ENCODE results near the gene NUAK1.
"Not testable (repeated sequence)": the region's sequence is repeated elsewhere in the genome, so short reads cannot be mapped to it uniquely, and the experiment has no call there.

NUAK1 gene

DNA sequence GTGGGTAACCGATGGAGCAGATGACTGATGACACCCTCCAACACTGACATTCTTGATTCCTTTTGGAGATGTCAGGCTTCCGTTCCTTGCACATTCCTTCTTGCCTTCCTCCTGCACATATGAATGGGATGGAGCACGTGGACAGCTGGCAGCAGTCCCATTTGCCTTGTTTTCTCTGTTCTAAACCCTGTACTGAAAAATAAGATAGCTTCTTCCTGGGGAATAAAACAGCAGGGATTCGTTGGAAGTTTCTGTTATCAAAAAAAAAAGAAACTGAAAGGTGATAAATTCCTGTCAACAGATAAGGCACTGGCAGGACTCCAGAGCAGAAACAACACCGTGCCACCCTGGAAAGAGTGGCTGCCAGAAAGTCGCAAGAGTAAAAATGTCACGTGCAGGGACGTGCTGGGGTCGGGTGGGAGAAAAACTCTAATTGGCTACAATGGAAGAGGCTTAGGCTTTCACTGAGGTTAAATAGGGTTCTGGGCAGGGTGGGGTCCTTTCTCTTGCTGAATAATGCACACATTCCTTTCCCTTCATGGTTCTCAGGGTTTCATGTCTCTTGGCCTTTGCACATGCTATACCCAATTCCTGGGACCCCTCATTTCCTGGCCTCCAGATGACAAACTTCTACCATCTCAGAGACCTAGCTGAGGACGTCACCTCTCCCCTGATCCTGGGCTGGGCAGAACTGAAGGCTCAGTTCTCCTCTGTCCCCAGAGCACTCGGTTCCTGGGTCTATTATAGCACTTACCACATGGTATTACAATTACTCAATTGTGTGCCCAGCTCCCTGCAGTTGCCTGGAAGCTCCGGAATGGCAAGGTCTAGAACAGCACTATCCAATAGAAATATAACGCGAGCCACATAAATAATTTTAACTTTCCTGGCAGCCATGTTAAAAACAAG, 7.0 kb upstream of the NUAK1 start:
- DNase-seq, result no peak

DNA sequence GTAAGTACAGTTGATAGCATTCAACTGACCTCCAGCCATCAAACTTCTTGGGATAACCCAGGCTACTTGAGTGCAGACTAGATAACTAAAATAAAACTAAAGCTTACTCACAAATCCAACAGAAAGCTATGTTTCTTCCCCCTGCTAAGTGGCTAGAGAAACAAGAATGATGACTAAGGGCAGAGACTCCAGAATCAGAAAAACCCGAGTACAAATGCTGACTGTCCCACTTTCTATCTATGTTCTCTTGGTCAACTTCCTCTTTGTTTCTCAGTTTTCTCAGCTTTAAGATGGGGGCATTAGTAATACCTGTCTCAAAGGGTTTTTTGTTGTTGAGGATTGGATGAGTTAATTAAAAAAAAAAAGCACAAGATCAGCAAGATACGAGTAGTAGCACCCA, 6.1 kb upstream of the NUAK1 start:
- no peak for DNase-seq

DNA sequence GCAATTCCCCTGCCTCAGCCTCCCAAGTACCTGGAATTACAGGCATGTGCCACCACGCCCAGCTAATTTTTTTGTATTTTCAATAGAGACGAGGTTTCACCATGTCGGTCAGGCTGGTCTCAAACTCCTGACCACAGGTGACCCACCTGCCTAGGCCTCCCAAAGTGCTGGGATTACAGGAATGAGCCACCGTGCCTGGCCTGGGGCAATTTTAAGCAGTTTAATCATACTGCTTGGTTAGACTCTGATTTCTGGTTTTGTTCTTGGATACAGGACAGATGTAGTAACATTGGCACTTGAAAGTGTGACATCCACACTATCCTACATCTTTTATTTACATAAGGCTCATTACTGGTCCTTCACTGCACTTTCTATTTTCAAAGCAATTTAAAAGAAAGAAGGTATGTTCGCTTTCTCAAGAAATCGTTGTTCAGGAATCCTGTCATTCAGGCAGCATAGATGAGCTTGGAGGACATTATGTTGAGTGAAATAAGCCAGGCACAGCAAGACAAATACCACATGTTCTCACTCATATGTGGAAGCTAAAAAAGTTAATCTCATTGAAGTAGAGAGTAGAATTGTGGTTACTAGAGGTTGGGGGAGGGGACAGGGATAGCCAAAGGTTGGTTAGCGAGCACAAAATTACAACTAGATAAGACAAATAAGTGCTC, 4.0 kb upstream of the NUAK1 start:
- DNase-seq, result no peak

DNA sequence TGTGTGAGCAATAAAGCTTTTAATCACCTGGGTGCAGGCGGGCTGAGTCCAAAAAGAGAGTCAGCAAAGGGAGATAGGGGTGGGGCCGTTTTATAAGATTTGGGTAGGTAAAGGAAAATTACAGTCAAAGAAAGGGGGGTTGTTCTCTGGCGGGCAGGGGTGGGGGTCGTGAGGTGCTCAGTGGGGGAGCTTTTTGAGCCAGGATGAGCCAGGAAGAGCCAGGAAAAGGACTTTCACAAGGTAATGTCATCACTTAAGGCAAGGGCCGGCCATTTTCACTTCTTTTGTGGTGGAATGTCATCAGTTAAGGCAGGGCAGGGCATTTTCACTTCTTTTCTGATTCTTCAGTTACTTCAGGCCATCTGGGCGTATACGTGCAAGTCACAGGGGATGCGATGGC, 3.2 kb upstream of the NUAK1 start:
- not testable (repeated sequence) for DNase-seq

DNA sequence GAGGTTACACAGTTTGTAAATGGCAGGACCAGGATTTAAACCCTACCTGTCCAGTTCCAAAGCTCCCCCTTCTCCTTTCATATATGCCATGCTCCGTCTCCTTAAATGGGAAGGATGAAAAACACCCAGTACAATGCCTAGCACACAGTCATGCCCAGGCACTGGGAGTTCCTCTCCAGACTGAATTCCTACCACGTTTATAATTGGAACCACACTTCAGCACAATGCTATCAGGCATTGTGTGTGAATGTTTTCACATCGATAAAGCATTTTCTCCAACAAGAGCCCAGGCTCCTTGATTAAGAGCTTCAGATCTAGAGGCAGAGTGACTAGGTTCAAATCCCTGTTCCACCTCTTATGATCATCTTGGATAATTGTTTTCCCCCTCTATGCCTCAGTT, 2.7 kb upstream of the NUAK1 start:
- no peak for DNase-seq

DNA sequence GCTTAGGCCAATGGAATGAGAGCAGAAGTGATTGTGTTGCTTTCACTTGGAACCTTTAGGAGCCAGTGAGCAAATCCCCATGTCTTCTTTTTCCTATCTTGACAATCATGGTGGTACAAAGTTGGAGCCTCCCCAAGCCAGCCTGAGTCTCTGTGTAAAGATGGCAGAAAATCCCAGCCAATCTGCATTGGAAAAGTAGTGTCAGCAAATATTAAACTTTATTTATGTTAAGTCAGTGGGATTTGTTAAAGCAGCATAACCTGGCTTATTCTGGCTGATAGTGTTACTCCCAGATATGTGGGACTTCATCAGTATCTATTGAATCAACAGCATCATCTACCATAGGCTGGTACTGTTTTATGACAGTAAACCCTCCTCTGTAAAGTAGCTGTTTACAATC, 2.2 kb upstream of the NUAK1 start:
- DNase-seq, result no peak

DNA sequence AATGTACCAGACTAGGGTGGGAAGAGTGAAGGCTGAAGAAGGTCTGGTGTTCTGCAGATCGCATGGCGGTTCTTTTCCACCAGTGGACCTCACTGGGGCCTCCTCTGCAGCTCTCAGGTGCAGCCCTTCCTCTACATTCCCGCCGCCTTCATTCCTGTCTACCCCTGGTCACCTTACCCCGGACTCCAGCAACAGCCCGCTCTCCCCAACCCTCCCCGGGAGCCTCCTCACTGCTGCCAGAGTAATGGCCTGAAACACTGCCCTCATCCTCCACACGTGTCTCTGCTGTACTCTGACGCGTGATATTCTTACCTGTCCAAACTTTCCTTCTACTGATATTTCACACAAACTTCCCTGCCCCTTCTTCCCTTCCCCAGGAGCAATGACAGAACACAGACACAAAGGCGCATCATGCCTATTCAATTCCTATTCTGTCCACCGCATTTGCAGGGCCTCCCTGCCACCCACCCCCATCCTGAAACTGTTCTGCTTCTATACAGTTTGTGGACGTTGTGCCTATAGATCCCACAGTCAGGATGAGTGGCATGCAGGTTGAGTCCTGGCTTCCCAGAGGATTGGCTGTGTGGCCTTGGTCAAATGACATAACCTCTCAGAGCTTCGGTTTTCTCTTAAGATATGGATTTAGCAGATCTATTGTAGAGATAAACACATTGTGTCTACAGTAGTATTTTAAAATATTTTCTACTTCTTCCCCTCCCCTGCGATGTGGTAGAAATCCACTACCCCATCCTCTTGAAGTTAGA, 1.7 kb upstream of the NUAK1 start:
- no peak for DNase-seq

DNA sequence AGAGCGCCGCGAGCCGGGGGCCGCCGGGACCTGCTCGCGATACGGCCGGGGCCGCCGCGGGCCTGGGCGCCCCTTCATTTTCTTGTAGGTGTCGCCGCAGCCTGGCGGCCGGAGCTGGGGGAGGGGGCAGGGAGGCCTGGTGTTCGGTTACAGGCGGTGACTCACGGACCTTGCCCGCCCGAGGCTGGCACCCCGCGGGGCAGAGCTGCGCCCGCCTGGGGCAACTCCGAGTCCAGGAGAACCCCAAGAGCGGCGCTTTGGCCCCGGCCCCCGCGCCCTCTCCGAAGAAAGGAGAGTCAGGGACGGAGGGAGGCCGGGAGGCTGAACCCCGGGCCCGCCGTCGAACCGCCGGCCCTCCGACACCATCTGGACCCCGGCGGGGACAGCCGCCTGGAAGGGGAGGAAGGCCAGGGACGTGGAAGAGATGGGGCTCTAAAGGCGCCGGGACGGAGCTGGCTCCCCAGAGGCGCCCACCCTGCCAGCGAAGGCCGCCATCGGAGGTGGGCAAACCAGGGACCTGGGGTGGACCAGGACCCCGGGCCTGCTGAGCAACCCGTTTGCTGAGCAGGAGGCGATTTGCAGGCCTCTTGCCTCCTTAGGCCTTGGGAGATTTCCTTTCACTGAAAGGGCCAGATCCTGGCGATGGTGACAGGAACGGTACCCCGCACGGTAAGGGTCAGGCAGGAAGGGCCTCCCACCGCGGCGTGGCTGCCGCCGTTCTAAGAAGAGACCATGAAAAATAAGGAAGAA, 843 bp upstream of the NUAK1 start:
- no peak for DNase-seq

DNA sequence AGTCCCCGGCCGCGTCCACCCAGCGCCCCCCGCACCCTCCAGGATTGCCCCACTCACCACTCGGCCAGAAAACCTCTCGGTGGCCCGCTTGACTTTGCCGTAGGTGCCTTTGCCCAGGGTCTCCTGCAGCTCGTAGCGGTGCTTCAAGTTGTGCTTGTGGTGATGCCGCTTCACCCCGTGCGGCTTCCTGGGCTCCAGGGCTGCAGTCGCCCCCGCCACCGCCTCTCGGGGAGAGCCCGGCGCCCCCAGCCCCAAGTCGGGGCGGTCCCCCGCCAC, 459 bp downstream of the NUAK1 start:
- no peak for DNase-seq

DNA sequence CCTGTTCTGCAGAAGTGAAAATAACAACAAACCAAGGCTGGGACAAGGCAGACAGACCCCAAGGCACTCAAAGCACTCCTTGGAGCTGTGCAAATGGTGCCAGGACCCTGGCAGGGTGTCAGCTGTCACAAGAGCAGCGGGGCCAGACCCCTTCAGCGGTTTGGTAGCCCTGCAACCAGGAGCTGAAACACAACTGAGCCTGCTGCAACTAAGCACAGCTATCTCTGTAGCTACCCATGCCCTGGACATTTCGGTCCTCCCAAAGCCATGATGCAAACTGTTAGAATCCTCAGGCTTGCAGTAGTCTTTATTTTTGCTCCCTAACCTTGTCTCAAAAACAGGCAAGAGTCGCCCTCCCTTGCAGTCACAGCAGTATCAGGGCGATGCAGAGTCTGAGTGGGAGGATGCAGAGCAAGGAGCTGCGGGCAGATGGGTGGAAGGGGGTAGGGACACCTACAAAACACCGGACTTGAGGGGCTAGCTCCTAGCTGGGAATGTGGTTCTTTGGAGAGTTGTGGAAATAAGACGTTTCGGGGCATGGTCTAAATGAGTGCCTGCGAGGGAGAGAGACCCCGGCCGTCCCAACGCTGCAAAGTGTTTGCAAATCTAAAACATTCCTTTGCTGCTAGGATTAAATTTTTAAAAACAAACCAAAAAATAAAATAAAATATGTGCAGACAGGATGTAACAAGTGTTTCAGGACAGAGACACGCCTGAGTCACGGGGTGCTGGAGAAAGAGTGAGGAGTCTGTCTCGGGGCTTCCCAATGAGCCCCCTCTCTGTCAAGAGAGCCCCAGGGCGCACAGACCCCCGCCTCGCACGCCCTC, 1.0 kb downstream of the NUAK1 start:
- DNase-seq, result no peak

DNA sequence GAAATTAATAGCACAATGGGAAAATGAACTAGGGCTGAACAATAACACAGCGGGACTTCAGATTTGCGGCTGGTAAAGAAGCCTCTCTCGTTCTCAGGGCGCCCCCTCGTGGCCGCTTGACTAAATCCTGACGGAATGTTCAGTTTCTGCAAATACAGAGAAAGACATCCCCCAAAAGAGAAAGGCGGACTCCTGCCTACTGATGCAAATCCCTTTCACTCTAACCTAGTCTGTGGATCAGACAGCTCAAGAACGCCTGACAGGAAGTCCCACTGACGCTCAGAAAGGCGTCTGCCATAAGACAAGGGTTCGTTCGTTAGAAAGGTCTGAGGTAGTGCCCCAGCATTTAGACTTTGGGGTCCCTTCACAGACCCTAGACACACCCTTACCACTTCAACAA, 2.5 kb downstream of the NUAK1 start:
- DNase-seq, result peak; percentile 24 to 69 (median 46)

DNA sequence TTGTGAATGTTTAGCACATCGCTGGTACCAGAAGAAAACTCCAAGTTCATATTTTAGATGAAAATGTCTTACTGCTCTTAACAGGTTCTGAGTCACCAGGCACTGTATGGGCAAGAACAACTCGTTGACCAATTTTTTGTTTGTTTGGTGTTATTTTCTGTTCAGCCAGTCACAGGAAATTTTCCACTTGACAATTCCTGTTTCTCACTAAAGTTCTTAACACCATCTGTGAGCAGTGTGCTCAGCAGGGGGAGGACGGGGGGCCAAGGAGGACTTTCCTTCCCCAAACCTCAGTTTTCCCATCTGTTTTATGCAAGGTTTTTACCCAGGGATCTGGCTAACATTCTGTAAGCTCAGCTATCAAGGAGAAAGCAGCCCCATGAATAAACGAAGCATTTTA, 3.0 kb downstream of the NUAK1 start:
- no peak for DNase-seq

DNA sequence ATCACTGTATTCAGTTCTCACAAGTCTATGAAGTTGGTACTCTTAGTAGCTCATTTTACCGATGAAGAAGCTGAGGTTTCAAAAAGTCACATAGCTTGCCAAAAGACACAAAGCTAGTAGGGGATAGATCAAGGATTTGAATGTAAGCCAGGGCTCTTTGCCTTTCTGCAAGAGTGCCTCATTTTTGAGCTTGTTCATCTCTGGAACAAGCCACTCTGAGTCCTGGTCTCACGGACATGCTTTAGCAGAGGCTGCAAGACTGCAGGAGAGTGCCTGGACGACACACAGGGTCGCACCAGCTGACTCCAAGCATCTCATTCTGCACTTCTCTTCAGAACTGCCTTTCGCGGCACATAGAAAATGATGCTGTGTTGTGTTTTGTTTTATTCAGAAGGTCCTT, 3.7 kb downstream of the NUAK1 start:
- no peak for DNase-seq

DNA sequence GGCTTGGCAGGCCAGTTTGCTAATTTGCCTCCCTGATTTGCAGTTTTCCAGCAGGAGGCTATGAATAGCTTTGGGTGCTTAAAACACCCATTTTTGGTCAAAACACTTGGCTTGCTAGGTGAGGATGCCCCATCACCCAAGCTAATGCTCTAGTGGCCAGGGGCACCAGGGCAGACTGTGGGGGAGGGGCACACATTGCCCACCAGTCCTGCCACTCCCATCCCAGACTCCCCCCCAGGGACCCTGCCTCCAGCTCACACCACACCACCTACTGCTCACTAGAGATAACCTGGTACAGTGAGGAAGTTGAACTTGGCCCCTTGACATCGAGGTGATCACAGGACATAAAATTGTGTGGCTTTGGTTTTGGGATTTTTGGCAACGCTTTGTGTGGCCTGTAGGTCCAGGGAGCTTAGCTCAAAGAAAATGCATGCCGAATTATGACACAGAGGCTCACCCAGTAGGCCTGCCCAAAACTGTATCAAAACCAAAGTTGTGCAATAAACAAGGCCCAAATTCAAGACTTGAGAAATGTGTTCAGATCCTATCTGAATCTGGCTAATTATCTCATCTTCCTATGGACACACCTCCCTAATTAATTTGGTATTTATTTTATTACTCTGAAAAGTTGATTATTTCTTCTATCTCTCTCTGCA, 4.3 kb downstream of the NUAK1 start:
- DNase-seq, result no peak

DNA sequence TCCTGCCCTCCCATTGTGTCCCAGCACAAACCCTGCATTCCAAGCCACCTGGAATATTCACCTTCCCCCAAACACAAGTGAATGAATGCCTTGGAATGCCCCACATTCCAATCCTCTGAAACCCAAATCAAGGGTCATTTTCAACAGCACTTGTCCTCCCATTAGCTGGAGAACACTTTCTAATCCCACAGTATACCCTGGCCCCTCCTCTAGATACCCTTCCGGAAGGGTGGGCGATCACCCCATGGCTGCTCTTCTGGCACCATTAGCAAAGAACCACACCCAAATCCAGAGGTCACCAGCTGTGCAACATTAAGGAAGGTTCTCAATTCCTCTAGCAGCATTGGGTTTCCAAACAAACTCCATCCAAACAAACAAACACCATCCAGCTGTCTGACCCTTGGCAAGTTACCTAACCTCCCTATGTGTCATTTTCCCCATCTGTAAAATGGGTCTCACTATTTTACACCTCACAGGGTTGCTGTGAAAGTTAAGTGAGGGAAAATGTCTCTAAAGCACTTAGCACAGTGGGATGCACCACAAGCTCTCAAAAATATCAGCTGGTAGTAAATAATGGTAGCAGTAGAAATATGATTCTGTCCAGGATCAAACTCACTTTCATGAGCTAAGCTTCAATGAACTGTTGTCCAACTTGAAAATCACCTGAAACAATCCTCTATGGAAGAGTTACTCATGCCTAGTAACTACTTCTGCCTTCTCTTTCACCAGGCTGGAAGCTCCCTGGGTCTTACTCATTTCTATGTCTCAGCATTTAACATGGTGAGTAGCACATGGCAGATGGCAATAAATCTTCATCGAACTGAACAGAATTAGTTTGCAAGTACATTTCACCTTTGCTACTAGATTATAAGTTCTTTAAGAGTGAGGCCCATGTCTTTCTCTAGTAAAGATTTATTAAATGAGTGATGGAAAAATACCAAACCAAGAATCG, 5.3 kb downstream of the NUAK1 start:
- no peak for DNase-seq

DNA sequence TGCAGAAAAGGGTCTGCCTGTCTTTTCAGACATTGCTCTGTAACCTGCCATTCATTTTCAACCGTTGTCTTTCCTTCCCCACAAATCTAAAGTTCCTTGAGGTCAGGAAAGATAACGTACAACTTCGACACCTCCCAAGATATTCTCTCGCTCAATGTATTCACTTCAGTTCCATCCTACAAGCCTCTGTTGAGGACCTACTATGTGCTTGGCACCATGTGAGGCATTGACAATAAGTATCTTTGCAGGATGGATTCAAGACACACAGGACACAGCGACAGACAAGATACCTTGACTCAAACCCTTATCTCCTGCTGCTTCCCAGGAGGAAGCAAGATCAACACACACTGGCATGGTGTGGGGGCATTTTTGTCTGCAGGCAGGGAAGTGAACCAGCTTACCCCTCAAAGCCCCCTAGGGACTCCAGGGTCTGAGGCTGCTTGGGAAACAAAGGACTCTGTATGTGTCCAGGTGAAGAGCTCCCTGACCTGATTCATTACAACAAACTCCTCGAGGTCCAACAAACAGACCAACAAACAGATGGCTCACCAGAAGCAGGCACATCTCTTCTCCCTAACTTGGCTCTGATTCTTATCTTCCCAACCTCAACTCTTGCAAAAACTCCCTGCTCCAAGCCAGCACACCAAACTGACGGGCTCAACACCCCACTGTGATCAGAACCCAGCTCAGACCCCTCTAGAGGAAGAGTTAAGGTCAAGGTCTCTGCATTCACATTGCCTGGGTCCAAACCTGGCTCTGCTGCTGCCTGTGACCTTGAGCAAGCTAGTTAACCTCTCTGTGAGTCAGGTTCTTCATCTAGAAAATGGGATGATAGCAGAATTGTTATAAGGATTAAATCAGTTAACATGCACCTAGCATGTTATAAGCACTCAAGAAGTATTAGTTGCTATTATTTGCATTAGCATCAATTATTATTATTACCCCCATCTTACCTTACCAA, 6.3 kb downstream of the NUAK1 start:
- DNase-seq, result no peak

DNA sequence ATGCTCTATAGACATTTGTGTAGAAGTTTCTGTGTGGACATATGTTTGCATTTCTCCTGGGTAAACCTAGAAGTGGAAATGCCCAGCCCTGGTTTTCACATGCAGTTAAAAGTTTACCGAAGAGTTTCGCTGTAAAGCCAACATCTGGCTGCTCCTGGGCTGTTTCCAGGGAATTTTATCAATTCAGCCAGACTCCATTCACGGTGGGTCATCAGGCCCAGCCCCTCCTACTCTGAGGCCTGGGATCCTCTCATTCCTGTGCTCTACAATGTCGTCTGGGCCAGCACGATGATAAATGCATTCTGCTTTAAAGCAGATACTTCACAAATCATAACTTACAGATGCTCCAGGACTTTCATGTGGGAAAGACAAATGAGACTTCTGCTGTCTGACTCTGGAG, 7.1 kb downstream of the NUAK1 start:
- DNase-seq, result no peak

DNA sequence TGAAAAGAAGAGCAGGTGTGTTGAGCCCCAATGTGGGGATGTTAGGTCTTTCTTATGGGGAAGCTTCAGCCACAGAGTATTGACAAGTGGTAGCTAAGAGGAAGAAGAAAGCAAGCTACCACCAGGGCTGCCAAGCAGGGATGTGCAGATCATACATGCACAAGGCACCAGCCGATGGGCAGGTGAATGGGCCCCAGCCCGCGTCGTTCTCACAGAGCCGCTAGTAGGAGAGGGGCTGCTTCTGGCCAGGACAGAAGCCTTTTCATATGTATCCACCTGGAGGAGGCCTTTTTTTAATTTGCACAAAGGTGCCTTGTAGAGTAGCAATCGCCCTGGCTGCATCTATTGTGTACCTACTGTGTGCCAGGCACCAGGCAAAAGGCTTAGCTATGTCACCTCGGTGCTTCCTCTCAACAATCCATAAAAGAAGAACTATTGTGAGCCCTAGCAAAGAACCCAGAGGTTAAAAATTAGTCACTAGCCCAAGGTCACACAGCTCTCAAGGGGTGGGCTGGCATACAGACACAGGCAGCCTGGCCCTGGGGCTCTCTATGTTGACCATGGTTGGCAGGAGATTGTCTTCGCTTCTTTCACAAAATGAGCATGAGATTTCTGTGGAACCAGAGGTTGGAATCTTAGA, 8.2 kb downstream of the NUAK1 start:
- no peak for DNase-seq
